Measurements from ENCODE around the gene DMRTB1.

DNA sequence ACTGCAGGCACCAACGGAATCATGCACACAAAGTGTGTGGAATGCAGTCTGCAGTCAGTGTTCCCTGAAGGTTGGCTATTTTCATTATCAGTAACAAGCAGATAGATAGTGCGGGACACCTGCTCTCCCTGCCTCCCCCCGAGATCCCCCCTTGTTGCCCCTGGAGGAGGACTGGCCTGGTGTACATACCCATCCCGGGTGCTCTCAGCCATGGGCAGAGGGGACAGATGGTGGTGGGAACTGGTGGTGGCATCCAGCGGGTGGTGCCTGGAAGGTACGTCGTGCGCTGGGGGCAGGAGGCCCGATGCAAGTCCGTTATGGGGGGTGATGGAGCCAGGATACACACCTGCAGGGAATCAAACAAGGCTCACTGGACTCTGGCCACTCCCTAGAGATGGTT, 55.2 kb downstream of the DMRTB1 start:
- TF ChIP-seq EZH2phosphoT487 (IDR thresholded peaks at IDR 0.05; ENCODE audit: insufficient read depth, low read depth) (no peak), EZH2 (IDR thresholded peaks at IDR 0.05; ENCODE audit: insufficient read depth, poor library complexity, severe bottlenecking) (no peak)
